ENCODE measurements around the gene SLC29A1. TPM values are rescaled to one million over a fixed set of nuclear protein-coding genes. Genes with fewer than 3 reads are reported as not detected.

The SLC29A1 gene
- polyA plus RNA-seq, 1 experiment: 34.1 TPM

GRCh38 chr6:44235891-44236516 is 12.6 kb downstream of the SLC29A1 start:
- CTCF ChIA-PET: interaction anchor here (0.7 to 6.8 kb wide), 8 partner anchors 8 to 140 kb away, joined by 3 to 89 read pairs (median 9); partner anchors contain the start of genes HSP90AB1, SLC29A1 and SLC35B2
- TF ChIP-seq, protein P1, sequence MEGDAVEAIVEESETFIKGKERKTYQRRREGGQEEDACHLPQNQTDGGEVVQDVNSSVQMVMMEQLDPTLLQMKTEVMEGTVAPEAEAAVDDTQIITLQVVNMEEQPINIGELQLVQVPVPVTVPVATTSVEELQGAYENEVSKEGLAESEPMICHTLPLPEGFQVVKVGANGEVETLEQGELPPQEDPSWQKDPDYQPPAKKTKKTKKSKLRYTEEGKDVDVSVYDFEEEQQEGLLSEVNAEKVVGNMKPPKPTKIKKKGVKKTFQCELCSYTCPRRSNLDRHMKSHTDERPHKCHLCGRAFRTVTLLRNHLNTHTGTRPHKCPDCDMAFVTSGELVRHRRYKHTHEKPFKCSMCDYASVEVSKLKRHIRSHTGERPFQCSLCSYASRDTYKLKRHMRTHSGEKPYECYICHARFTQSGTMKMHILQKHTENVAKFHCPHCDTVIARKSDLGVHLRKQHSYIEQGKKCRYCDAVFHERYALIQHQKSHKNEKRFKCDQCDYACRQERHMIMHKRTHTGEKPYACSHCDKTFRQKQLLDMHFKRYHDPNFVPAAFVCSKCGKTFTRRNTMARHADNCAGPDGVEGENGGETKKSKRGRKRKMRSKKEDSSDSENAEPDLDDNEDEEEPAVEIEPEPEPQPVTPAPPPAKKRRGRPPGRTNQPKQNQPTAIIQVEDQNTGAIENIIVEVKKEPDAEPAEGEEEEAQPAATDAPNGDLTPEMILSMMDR (IDR thresholded peaks at IDR 0.05; ENCODE audit: insufficient read depth, low read depth, low read length): no peak

DNA sequence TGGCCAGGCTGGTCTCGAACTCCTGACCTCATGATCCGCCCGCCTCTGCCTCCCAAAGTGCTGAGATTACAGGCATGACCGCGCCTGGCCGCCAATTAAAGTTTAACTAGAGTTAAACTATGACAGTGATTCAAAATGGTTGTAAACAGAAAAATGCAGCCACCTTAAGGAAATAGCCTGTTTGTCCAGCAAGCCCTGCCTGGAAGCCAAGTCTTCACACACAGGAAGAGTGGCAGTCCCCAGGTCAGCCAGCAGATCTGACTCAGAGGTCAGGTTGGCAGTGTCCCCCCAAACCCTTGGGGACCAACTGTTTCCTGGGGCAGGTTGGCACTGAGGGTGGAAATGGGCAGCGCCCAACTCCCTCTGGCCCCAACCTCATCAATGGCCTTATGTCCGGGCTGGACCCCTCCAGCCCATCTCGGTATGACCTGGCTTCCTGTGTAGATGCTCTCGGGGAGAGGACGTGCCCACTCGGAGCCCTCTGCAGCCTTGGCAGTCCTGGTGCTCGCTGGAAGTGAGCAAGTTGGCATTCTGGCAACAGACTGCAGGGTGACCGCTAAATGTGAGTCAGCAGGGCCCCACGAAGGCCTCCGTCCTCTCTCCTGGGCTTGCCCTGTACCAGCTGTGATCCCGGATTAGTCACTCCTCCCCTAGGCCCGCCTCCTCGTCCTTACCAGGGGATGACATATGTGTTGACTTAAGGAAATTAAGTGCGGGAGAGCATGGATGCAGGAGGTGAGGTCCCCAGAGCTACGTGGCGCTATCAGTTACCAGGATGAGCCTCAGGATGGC is 13.8 kb downstream of the SLC29A1 start:
- DNase-seq (ENCODE audit: low read depth): peak; percentile 85
- peak overlapping the region; percentile 53 for H3K4me3 ChIP-seq (ENCODE audit: low read depth, low read length)
- H3K36me3 ChIP-seq (ENCODE audit: control insufficient read depth, insufficient read depth, low read length): no peaks in the 10 kb centered on the region; the same call in 1 of the 2 replicates
- no peaks in the 10 kb centered on the region for H3K27me3 ChIP-seq (ENCODE audit: control insufficient read depth, insufficient read depth, low read length)
- ChIA-PET CTCF (interaction anchor here (0.6 to 6.8 kb wide), 25 partner anchors 9 to 500 kb away, joined by 3 to 89 read pairs (median 4); partner anchors contain the start of genes CAPN11, HSP90AB1, SLC29A1 and SLC35B2), POLR2A (interaction anchor here (0.6 to 0.7 kb wide), 2 partner anchors 9 to 46 kb away, joined by 10 to 14 read pairs; partner anchors contain the start of gene HSP90AB1)
- TF ChIP-seq, protein P1 (IDR thresholded peaks at IDR 0.05; ENCODE audit: insufficient read depth, low read depth, low read length): no peak

More at GRCh38 chr6:44235891-44236516, 12.6 kb downstream of the SLC29A1 start:
- DNase-seq (ENCODE audit: low read depth): no peak
- no peak overlapping the region for H3K4me3 ChIP-seq (ENCODE audit: low read depth, low read length)
- POLR2A ChIA-PET: interaction anchor here (0.6 kb wide), 1 partner anchor 14 kb away, joined by 19 read pairs; no protein-coding TSS in a partner anchor
- no peaks in the 10 kb centered on the region for H3K27me3 ChIP-seq (ENCODE audit: control insufficient read depth, insufficient read depth, low read length)
- H3K36me3 ChIP-seq (ENCODE audit: control insufficient read depth, insufficient read depth, low read length): no peaks in the 10 kb centered on the region; the same call in 1 of the 2 replicates

DNA sequence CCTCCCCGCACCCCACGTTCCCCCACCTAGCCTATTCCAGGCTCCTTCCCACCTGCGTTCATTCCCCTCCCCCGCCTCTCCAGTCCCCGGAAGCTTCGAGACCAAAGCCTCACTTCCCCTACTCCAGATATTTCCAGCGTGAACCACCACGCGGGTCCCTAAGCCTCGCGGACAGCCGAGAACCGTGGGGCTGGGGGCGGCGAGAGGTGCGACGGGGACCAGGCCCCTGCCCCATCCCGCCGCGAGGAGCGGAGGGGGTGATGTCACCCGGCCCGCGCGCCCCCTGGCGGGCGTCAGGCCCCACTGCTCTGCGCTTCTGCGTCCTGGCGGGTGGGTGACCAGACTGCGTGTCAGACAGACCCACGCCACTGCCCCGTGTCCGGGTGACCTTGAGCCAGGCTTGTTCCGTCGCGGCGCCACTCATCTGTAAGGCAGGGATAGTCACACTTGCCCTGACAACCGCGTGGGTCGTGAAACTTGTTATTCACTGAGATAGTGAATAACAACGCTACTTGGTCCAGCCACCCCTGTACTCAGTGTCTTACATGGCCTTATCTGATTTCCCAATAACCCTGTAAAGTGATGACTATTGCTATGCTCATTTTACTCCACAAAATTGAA is 14.5 kb downstream of the SLC29A1 start:
- no peaks in the 10 kb centered on the region for H3K27me3 ChIP-seq (ENCODE audit: control insufficient read depth, insufficient read depth, low read length)
- TF ChIP-seq, protein P1 (IDR thresholded peaks at IDR 0.05; ENCODE audit: insufficient read depth, low read depth, low read length): peak; percentile 88
- POLR2A ChIA-PET: interaction anchor here (0.6 to 0.7 kb wide), 2 partner anchors 9 to 46 kb away, joined by 10 to 14 read pairs; partner anchors contain the start of gene HSP90AB1
- H3K36me3 ChIP-seq (ENCODE audit: control insufficient read depth, insufficient read depth, low read length): no peaks in the 10 kb centered on the region
- peak overlapping the region; percentile 53 for H3K4me3 ChIP-seq (ENCODE audit: low read depth, low read length)
- DNase-seq (ENCODE audit: low read depth): no peak
- CTCF ChIA-PET: interaction anchor here (0.6 to 6.8 kb wide), 25 partner anchors 8 to 747 kb away, joined by 3 to 89 read pairs (median 4); partner anchors contain the start of genes CAPN11, HSP90AB1, SLC29A1 and SLC35B2

DNA sequence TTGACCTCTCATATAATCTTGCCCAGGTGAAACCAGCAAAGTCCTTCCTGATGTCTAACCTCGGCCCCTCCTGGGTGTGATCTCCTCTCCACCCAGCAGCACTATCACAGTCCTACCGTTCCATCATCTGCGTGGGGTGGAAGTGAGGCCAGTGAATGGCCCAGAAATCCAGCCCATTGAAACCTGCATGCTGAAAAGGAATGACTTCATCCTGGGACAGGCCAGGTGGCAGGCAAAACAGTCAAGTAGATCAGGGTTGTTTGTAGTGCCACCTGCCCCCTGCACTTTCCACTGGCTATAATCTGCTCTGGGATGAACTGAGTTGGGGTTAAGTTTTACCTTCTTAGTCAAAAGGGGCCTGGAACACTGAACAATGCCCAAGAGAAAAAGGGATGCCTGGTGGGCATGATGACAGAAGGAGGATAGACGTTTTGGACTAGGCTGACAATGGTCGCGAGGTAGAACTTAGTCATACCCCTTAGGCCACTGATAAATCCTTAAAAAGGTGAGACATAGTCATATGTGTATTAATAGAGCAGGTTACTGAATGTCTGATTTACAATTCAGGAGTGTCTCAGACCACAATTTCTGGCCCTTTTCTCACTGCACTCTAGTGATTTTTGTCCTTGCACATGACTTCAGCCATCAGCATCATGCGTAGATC is 15.4 kb downstream of the SLC29A1 start:
- Histone ChIP-seq H3K36me3 (ENCODE audit: control insufficient read depth, insufficient read depth, low read length) (no peaks in the 10 kb centered on the region), H3K4me3 (ENCODE audit: low read depth, low read length) (no peak overlapping the region), H3K27me3 (ENCODE audit: control insufficient read depth, insufficient read depth, low read length) (no peaks in the 10 kb centered on the region)
- POLR2A ChIA-PET: no interaction called here
- TF ChIP-seq, protein P1 (IDR thresholded peaks at IDR 0.05; ENCODE audit: insufficient read depth, low read depth, low read length): no peak
- CTCF ChIA-PET: interaction anchor here (0.7 to 6.8 kb wide), 6 partner anchors 7 to 140 kb away, joined by 3 to 89 read pairs (median 12); partner anchors contain the start of genes HSP90AB1 and SLC29A1
- no peak for DNase-seq (ENCODE audit: low read depth)

All from BJ (cell line).